HEK293 (cell line): Measurements from ENCODE around the gene VSTM4.

Experiments used
- CTCF ChIA-PET: fragments of 350-600 bp; formaldehyde crosslinking; extraction: SDS; loops from one replicate; lab custom pipeline; 2021; ENCODE audit warnings: antibody characterized with exemption; lab: Yijun Ruan, JAX
- POLR2A ChIA-PET: fragments of 300-600 bp; formaldehyde crosslinking; extraction: SDS; loops from one replicate; lab custom pipeline; 2020; ENCODE audit warnings: antibody characterized with exemption, inconsistent platforms; lab: Yijun Ruan, JAX
- H3K27ac ChIP-seq: fragments of 200-500 bp; sonication (Bioruptor generic); 2 replicates; pipeline ENCODE4 v1.5.1; 2014; ENCODE audit warnings: low read depth, low read length, control low read depth, inconsistent platforms; ENCODE audit errors: extremely low read depth
- H3K36me3 ChIP-seq, 2 experiments: fragments of 200-500 bp in 1 of 2; sonication (Bioruptor generic) in 1 of 2; 1 replicate in 1 of 2; 2 replicates in 1 of 2; pipeline ENCODE4 v1.5.1; 2014 to 2017; ENCODE audit warnings: inconsistent platforms in 2 of 2, low read length in 2 of 2; ENCODE audit not compliant: control insufficient read depth in 2 of 2, insufficient read depth in 1 of 2
- H3K4me1 ChIP-seq: fragments of 200-500 bp; sonication (Bioruptor generic); 2 replicates; pipeline ENCODE4 v1.5.1; 2014; ENCODE audit warnings: mild to moderate bottlenecking, low read length, inconsistent platforms; ENCODE audit not compliant: control insufficient read depth, insufficient read depth
- H3K4me3 ChIP-seq: 2 replicates; pipeline ENCODE4 v1.5.1; 2011; ENCODE audit warnings: low read depth, mild to moderate bottlenecking, control low read depth, low read length, moderate library complexity
- H3K9me3 ChIP-seq: fragments of 200-500 bp; sonication (Bioruptor generic); 2 replicates; pipeline ENCODE4 v1.5.1; 2014; ENCODE audit warnings: low read depth, low read length, inconsistent platforms; ENCODE audit not compliant: control insufficient read depth, insufficient read depth
- GLI4 ChIP-seq: fragments of 450-650 bp; formaldehyde crosslinking; IDR thresholded peaks from 2 replicates; pipeline ENCODE4 v1.5.1; 2016; ENCODE audit warnings: missing biosample characterization, missing genetic modification characterization
- KLF7 ChIP-seq: fragments of 450-650 bp; formaldehyde crosslinking; IDR thresholded peaks from 2 replicates; pipeline ENCODE4 v1.5.1; 2016; ENCODE audit warnings: missing biosample characterization, missing genetic modification characterization, borderline replicate concordance
- MEIS1 ChIP-seq: sonication (generic); formaldehyde crosslinking; IDR thresholded peaks from 2 replicates; pipeline ENCODE4 v1.8.1; 2022; ENCODE audit warnings: missing genetic modification reagents, mild to moderate bottlenecking, borderline replicate concordance
- MZF1 ChIP-seq: fragments of 450-650 bp; formaldehyde crosslinking; IDR thresholded peaks from 2 replicates; pipeline ENCODE4 v1.5.1; 2017; ENCODE audit warnings: missing biosample characterization, missing genetic modification characterization, borderline replicate concordance
- SETDB1 ChIP-seq: IDR thresholded peaks from one replicate; pipeline ENCODE4 v1.6.1; 2017; ENCODE audit warnings: mild to moderate bottlenecking, low read length, moderate library complexity, mixed read lengths; ENCODE audit not compliant: insufficient read length
- SP7 ChIP-seq: fragments of 450-650 bp; formaldehyde crosslinking; IDR thresholded peaks from 2 replicates; pipeline ENCODE4 v1.5.1; 2016; ENCODE audit warnings: missing biosample characterization, missing genetic modification characterization
- YY2 ChIP-seq: fragments of 450-650 bp; formaldehyde crosslinking; IDR thresholded peaks from 2 replicates; pipeline ENCODE4 v1.5.1; 2016; ENCODE audit warnings: missing biosample characterization, missing genetic modification characterization
- ZBTB8A ChIP-seq: fragments of 450-650 bp; formaldehyde crosslinking; IDR thresholded peaks from 2 replicates; pipeline ENCODE4 v1.5.1; 2016; ENCODE audit warnings: missing biosample characterization, missing genetic modification characterization
- ZEB2 ChIP-seq: fragments of 450-650 bp; formaldehyde crosslinking; IDR thresholded peaks from 2 replicates; pipeline ENCODE4 v1.5.1; 2016; ENCODE audit warnings: missing biosample characterization, missing genetic modification characterization
- ZFP69B ChIP-seq: fragments of 450-650 bp; formaldehyde crosslinking; IDR thresholded peaks from 2 replicates; pipeline ENCODE4 v1.5.1; 2016; ENCODE audit warnings: missing biosample characterization, missing genetic modification characterization
- ZNF146 ChIP-seq: fragments of 450-650 bp; formaldehyde crosslinking; IDR thresholded peaks from 2 replicates; pipeline ENCODE4 v1.5.1; 2016; ENCODE audit warnings: missing biosample characterization, missing genetic modification characterization
- ZNF184 ChIP-seq: fragments of 450-650 bp; IDR thresholded peaks from 2 replicates; pipeline ENCODE4 v1.5.1; 2018; ENCODE audit warnings: missing biosample characterization, mild to moderate bottlenecking, missing genetic modification characterization
- ZNF202 ChIP-seq: fragments of 450-650 bp; formaldehyde crosslinking; IDR thresholded peaks from 2 replicates; pipeline ENCODE4 v1.5.1; 2016; ENCODE audit warnings: missing biosample characterization, missing genetic modification characterization, borderline replicate concordance
- ZNF23 ChIP-seq: fragments of 450-650 bp; formaldehyde crosslinking; IDR thresholded peaks from 2 replicates; pipeline ENCODE4 v1.5.1; 2016; ENCODE audit warnings: missing biosample characterization, missing genetic modification characterization, borderline replicate concordance
- ZNF239 ChIP-seq: fragments of 450-650 bp; formaldehyde crosslinking; IDR thresholded peaks from 2 replicates; pipeline ENCODE4 v1.5.1; 2016; ENCODE audit warnings: missing biosample characterization, missing genetic modification characterization
- ZNF302 ChIP-seq: fragments of 450-650 bp; formaldehyde crosslinking; IDR thresholded peaks from 2 replicates; pipeline ENCODE4 v1.5.1; 2016; ENCODE audit warnings: missing biosample characterization, missing genetic modification characterization, low read depth
- ZNF311 ChIP-seq: fragments of 450-650 bp; formaldehyde crosslinking; IDR thresholded peaks from 2 replicates; pipeline ENCODE4 v1.5.1; 2017; ENCODE audit warnings: missing biosample characterization, missing genetic modification characterization, borderline replicate concordance
- ZNF585B ChIP-seq: fragments of 450-650 bp; formaldehyde crosslinking; IDR thresholded peaks from 2 replicates; pipeline ENCODE4 v1.5.1; 2016; ENCODE audit warnings: missing biosample characterization, missing genetic modification characterization
- ZNF621 ChIP-seq: fragments of 450-650 bp; formaldehyde crosslinking; IDR thresholded peaks from 2 replicates; pipeline ENCODE4 v1.5.1; 2017; ENCODE audit warnings: missing biosample characterization, missing genetic modification characterization
- ZNF76 ChIP-seq: fragments of 450-650 bp; formaldehyde crosslinking; IDR thresholded peaks from 2 replicates; pipeline ENCODE4; 2016; ENCODE audit warnings: low read depth, missing biosample characterization, missing genetic modification characterization, borderline replicate concordance
- ZSCAN30 ChIP-seq: fragments of 450-650 bp; IDR thresholded peaks from 2 replicates; pipeline ENCODE4 v1.5.1; 2018; ENCODE audit warnings: missing biosample characterization, mild to moderate bottlenecking, missing genetic modification characterization, moderate library complexity
- TF ChIP-seq, protein P1 (sequence below): fragments of 450-650 bp; formaldehyde crosslinking; IDR thresholded peaks from 2 replicates; pipeline ENCODE4 v1.5.1; 2016; ENCODE audit warnings: missing biosample characterization, missing genetic modification characterization
- TF ChIP-seq, protein P2 (sequence below): fragments of 450-650 bp; formaldehyde crosslinking; IDR thresholded peaks from 2 replicates; pipeline ENCODE4 v1.5.1; 2016; ENCODE audit warnings: missing biosample characterization, missing genetic modification characterization
- TF ChIP-seq, protein P3 (sequence below): fragments of 450-650 bp; formaldehyde crosslinking; IDR thresholded peaks from 2 replicates; pipeline ENCODE4 v1.5.1; 2017; ENCODE audit warnings: missing biosample characterization, missing genetic modification characterization
- TF ChIP-seq, protein P4 (sequence below): fragments of 450-650 bp; formaldehyde crosslinking; IDR thresholded peaks from 2 replicates; pipeline ENCODE4 v1.5.1; 2017; ENCODE audit warnings: missing biosample characterization, mild to moderate bottlenecking, missing genetic modification characterization, moderate library complexity
- TF ChIP-seq, protein P5 (sequence below): fragments of 450-650 bp; formaldehyde crosslinking; optimal IDR thresholded peaks from 2 replicates; pipeline ENCODE3; 2016; ENCODE audit warnings: missing biosample characterization, mild to moderate bottlenecking, missing genetic modification characterization

Gene VSTM4

DNA sequence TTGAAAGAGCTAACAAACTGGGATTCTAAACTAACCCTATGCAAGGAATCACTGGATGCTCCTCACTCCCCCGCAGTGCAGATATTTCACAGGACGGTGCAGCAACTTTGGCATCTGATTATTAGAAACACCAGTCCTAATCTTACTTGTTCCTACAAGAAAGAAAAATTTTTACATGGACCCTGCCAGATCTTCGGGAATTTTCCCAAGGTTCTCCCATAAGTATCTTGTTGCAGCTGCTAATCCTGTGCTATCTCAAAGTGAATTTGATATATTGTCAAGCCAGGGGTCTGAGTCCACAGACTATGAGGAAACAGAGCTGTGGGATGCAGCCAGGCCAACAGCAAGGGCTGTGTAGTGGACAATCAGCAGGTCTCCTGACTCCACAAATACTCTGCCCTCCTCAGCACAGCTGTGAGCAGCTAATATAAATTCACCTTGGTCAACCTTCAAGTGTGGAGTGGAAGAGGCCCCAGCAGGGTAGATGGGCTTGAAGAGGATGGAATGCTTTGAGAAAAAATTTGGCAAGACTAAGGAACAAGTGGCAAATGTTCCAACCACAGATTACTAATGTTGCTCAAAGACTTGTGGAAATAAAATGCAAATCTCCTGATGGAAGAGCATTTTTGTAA, 25.6 kb downstream of the VSTM4 start (continued):
- TF ChIP-seq, protein P1, sequence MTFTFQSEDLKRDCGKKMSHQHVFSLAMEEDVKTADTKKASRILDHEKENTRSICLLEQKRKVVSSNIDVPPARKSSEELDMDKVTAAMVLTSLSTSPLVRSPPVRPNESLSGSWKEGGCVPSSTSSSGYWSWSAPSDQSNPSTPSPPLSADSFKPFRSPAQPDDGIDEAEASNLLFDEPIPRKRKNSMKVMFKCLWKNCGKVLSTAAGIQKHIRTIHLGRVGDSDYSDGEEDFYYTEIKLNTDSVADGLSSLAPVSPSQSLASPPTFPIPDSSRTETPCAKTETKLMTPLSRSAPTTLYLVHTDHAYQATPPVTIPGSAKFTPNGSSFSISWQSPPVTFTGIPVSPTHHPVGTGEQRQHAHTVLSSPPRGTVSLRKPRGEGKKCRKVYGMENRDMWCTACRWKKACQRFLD (tag by site-specific recombination): no peak
- TF ChIP-seq, protein P2, sequence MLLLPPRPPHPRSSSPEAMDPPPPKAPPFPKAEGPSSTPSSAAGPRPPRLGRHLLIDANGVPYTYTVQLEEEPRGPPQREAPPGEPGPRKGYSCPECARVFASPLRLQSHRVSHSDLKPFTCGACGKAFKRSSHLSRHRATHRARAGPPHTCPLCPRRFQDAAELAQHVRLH (tag by site-specific recombination): no peak
- TF ChIP-seq ZNF302: no peak
- TF ChIP-seq, all 188 proteins: peak for 0

DNA sequence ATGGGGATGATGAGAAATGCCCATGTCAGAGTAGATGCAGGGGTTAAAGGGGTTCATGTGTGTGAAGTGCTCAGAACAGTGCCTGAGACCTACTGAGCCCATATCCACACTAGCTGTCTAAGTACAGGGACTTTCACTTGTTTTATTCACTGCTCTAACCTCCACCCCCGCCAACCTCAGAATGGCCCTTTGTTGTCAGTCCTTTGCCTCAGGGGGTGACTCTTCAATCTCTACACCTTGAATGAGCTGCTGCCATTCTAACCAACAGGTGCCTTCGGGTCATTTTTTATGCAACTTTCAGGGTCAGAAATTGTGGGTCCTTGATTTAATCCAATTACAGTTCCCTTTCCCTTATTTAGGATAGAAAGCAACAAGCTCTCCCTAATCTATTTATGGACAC, 26.2 kb downstream of the VSTM4 start:
- ChIA-PET CTCF (no interaction called here), POLR2A (no interaction called here)
- no peak overlapping the region for H3K27ac ChIP-seq
- TF ChIP-seq KLF7 (tag by site-specific recombination) (no peak), YY2 (tag by site-specific recombination) (no peak), MEIS1 (CRISPR knock-in tag) (no peak), ZBTB8A (tag by site-specific recombination) (no peak), ZNF585B (no peak), MZF1 (no peak), ZFP69B (tag by site-specific recombination) (no peak), ZNF146 (tag by site-specific recombination) (no peak), SP7 (tag by site-specific recombination) (no peak), ZNF184 (no peak), GLI4 (no peak)
- TF ChIP-seq, protein P3, sequence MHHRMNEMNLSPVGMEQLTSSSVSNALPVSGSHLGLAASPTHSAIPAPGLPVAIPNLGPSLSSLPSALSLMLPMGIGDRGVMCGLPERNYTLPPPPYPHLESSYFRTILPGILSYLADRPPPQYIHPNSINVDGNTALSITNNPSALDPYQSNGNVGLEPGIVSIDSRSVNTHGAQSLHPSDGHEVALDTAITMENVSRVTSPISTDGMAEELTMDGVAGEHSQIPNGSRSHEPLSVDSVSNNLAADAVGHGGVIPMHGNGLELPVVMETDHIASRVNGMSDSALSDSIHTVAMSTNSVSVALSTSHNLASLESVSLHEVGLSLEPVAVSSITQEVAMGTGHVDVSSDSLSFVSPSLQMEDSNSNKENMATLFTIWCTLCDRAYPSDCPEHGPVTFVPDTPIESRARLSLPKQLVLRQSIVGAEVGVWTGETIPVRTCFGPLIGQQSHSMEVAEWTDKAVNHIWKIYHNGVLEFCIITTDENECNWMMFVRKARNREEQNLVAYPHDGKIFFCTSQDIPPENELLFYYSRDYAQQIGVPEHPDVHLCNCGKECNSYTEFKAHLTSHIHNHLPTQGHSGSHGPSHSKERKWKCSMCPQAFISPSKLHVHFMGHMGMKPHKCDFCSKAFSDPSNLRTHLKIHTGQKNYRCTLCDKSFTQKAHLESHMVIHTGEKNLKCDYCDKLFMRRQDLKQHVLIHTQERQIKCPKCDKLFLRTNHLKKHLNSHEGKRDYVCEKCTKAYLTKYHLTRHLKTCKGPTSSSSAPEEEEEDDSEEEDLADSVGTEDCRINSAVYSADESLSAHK (tag by site-specific recombination): no peak
- H3K4me1 ChIP-seq: no peaks in the 10 kb centered on the region
- H3K9me3 ChIP-seq: no peaks in the 10 kb centered on the region
- H3K4me3 ChIP-seq: no peak overlapping the region
- H3K36me3 ChIP-seq: no peaks in the 10 kb centered on the region

DNA sequence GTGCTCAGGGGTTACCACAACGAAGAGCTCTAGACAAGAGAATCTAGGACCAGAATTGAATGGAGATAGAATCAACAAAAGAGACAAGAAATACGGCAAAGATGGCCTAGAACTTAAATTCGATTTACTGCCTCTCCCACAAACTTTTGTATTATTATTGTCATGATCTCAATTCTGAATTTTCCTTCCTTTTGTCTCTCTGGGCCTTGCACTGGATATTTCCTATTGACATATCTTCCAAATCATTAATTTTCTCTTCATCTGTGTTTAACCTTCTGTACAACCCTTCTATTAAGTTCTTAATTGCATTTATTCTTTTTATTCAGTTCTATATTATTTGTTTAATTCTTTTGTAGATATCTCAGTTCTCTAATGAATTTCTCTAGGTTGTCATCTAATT, 28.4 kb downstream of the VSTM4 start:
- peak; percentile 59 for TF ChIP-seq SETDB1
- TF ChIP-seq ZSCAN30 (tag by site-specific recombination): no peak
- ChIA-PET POLR2A (no interaction called here), CTCF (no interaction called here)
- no peaks in the 10 kb centered on the region for H3K36me3 ChIP-seq
- no peaks in the 10 kb centered on the region for H3K9me3 ChIP-seq
- H3K27ac ChIP-seq: no peak overlapping the region
- H3K4me1 ChIP-seq: no peaks in the 10 kb centered on the region
- no peak overlapping the region for H3K4me3 ChIP-seq

DNA sequence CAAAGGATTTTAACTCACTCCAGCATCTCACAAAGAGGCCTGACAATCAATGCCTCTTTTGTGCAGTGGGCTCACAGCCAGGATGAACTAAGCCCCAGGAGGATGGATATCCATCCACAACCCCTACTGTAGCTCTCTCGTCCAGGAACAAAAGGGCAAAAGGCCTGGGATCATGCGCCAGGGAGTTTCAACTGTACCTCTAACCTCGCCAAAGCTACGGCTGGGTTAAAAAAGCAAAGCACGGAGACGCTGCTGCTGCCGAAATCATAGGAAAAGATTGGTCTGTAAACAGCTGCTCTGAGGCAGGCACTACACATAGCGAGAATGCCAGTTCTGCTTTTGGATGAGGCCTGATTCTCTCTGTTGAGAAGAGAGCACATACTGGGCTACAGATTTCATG, 32.1 kb downstream of the VSTM4 start:
- no peaks in the 10 kb centered on the region for H3K9me3 ChIP-seq
- CTCF ChIA-PET: no interaction called here
- no peaks in the 10 kb centered on the region for H3K36me3 ChIP-seq
- POLR2A ChIA-PET: no interaction called here
- no peaks in the 10 kb centered on the region for H3K4me1 ChIP-seq
- no peak overlapping the region for H3K27ac ChIP-seq
- no peak overlapping the region for H3K4me3 ChIP-seq
- TF ChIP-seq ZEB2 (tag by site-specific recombination): no peak
- TF ChIP-seq ZNF311 (tag by site-specific recombination): no peak
- TF ChIP-seq, protein P4, sequence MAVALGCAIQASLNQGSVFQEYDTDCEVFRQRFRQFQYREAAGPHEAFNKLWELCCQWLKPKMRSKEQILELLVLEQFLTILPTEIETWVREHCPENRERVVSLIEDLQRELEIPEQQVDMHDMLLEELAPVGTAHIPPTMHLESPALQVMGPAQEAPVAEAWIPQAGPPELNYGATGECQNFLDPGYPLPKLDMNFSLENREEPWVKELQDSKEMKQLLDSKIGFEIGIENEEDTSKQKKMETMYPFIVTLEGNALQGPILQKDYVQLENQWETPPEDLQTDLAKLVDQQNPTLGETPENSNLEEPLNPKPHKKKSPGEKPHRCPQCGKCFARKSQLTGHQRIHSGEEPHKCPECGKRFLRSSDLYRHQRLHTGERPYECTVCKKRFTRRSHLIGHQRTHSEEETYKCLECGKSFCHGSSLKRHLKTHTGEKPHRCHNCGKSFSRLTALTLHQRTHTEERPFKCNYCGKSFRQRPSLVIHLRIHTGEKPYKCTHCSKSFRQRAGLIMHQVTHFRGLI (tag by site-specific recombination): no peak
- TF ChIP-seq, protein P5, sequence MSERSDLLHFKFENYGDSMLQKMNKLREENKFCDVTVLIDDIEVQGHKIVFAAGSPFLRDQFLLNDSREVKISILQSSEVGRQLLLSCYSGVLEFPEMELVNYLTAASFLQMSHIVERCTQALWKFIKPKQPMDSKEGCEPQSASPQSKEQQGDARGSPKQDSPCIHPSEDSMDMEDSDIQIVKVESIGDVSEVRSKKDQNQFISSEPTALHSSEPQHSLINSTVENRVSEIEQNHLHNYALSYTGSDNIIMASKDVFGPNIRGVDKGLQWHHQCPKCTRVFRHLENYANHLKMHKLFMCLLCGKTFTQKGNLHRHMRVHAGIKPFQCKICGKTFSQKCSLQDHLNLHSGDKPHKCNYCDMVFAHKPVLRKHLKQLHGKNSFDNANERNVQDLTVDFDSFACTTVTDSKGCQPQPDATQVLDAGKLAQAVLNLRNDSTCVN (tag by site-specific recombination): no peak
- TF ChIP-seq ZNF202 (tag by site-specific recombination): no peak
- no peak for TF ChIP-seq ZNF76 (tag by site-specific recombination)
- TF ChIP-seq ZNF621: no peak
- no peak for TF ChIP-seq ZNF239 (tag by site-specific recombination)
- no peak for TF ChIP-seq ZNF23
